OCI-LY7 (cell line): ENCODE results near the gene NELFCD. TPM values are rescaled to one million over a fixed set of nuclear protein-coding genes. Genes with fewer than 3 reads are reported as not detected.
"Not testable (repeated sequence)": the region's sequence is repeated elsewhere in the genome, so short reads cannot be mapped to it uniquely, and the experiment has no call there.

Experiments
- BruUV-seq: library from RNA; stranded (reverse); fragments of 400-500 nt; replicated peaks from 2 replicates; lab custom pipeline; 2021; lab: Mats Ljungman, UMichigan
- CTCF ChIA-PET: fragments of 300-600 bp; sonication (Branson Sonifier 250); formaldehyde crosslinking; loops from one replicate; lab custom pipeline; 2022; ENCODE audit warnings: antibody characterized with exemption; ENCODE audit not compliant: unreplicated experiment; lab: Charles Lee
- POLR2A ChIA-PET: fragments of 300-600 bp; sonication (Branson Sonifier 250); formaldehyde crosslinking; loops from one replicate; lab custom pipeline; 2022; ENCODE audit warnings: antibody characterized with exemption; lab: Charles Lee
- DNase-seq: peaks from one replicate; pipeline ENCODE4 v3.0.0-alpha.2; 2015; ENCODE audit warnings: low spot score
- H2AFZ ChIP-seq: fragments of 200-600 bp; sonication (generic), shearing (Covaris generic); 2 replicates; pipeline ENCODE4 v1.6.1; 2014; ENCODE audit warnings: mild to moderate bottlenecking, antibody characterized with exemption, low read length, moderate library complexity
- H3K27ac ChIP-seq: fragments of 200-600 bp; sonication (generic); 2 replicates; pipeline ENCODE4 v1.5.1; 2014; ENCODE audit warnings: mixed run types, low read depth, mild to moderate bottlenecking, moderate library complexity, low read length, inconsistent platforms; ENCODE audit not compliant: poor library complexity, severe bottlenecking
- H3K36me3 ChIP-seq: fragments of 200-600 bp; sonication (generic); 2 replicates; pipeline ENCODE4 v1.6.1; 2014; ENCODE audit warnings: mild to moderate bottlenecking, antibody characterized with exemption, low read length, moderate library complexity, mixed read lengths; ENCODE audit not compliant: insufficient read depth
- H3K4me1 ChIP-seq: fragments of 200-600 bp; sonication (generic); 2 replicates; pipeline ENCODE4 v1.5.1; 2014; ENCODE audit warnings: mild to moderate bottlenecking, low read length; ENCODE audit not compliant: insufficient read depth, poor library complexity, severe bottlenecking
- H3K4me2 ChIP-seq: fragments of 200-600 bp; sonication (generic); 2 replicates; pipeline ENCODE4 v1.6.1; 2014; ENCODE audit warnings: mild to moderate bottlenecking, low read length
- H3K4me3 ChIP-seq: fragments of 200-600 bp; sonication (generic); 2 replicates; pipeline ENCODE4 v1.5.1; 2014; ENCODE audit warnings: mild to moderate bottlenecking, low read depth, low read length; ENCODE audit not compliant: poor library complexity, severe bottlenecking
- H3K79me2 ChIP-seq: fragments of 200-600 bp; sonication (generic); 2 replicates; pipeline ENCODE4 v1.6.1; 2016; ENCODE audit warnings: low read depth, mild to moderate bottlenecking, low read length, moderate library complexity, mixed read lengths; ENCODE audit not compliant: insufficient read depth
- H3K9me2 ChIP-seq: fragments of 200-600 bp; sonication (generic); 2 replicates; pipeline ENCODE4 v1.6.1; 2016; ENCODE audit warnings: mild to moderate bottlenecking, low read length, mixed read lengths; ENCODE audit not compliant: insufficient read depth
- H3K9me3 ChIP-seq: fragments of 200-600 bp; sonication (generic); 2 replicates; pipeline ENCODE4 v1.6.1; 2014; ENCODE audit warnings: mild to moderate bottlenecking, mixed run types, low read length, mixed read lengths
- H4K20me1 ChIP-seq: fragments of 200-600 bp; sonication (generic); 2 replicates; pipeline ENCODE4 v1.6.1; 2014; ENCODE audit warnings: mild to moderate bottlenecking, antibody characterized with exemption, low read length, moderate library complexity, mixed read lengths; ENCODE audit not compliant: insufficient read depth
- EZH2phosphoT487 ChIP-seq: fragments of 200-600 bp; sonication (generic); IDR thresholded peaks from 2 replicates; pipeline ENCODE4 v1.6.1; 2018; ENCODE audit warnings: low read depth, borderline replicate concordance, mild to moderate bottlenecking, mixed run types, antibody characterized with exemption, low read length, moderate library complexity, mixed read lengths
- intact Hi-C: fragments of 100-400 bp; cut with micrococcal nuclease; formaldehyde crosslinking; loops from one replicate; pipeline ENCODE4 v1.10.0; 2022; ENCODE audit not compliant: unreplicated experiment
- total RNA-seq, 2 experiments: library from RNA; depleted of rRNA in 1 of 2; stranded (reverse); fragments of >200 nt in 1 of 2; shearing (Covaris generic) in 1 of 2; gene quantifications; 2 replicates each; pipeline ENCODE4 v1.2.3, GENCODE V29; 2014 to 2022
- TF ChIP-seq, protein P1 (sequence below): fragments of 200-600 bp; sonication (generic); conservative IDR thresholded peaks from 2 replicates; pipeline ENCODE4 v1.5.1; 2014; ENCODE audit warnings: mild to moderate bottlenecking, antibody characterized with exemption, low read length, moderate library complexity, mixed read lengths

Gene NELFCD
- total RNA-seq, 2 experiments from 2014 or later: 90.7 to 143 TPM

DNA sequence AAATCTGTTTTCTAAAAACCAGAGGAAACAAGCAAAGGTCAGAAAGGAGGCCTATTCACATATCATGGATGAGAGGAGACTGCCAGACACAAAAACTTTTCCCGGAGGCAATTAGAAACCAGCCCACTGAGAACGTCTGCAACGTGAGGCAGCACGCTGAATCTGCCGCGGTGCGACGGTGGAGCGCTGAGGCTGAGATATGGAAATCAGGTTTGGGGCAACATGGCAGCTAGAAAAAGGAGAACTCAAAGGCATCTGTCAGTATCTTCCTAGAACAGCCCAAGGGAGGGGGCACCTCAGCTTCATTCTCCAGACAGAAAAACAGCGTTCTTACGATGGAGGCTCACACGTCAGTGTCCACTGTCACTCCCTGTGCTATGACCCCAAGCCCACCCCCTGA, 56.3 kb downstream of the NELFCD start:
- Histone ChIP-seq H2AFZ (no peak overlapping the region), H3K4me1 (peaks cover 53% of the 10 kb centered on the region), H3K4me3 (no peak overlapping the region), H3K4me2 (no peak overlapping the region), H3K9me3 (no peaks in the 10 kb centered on the region), H3K36me3 (peaks cover 83% of the 10 kb centered on the region), H4K20me1 (peaks cover 31% of the 10 kb centered on the region; the same call in 1 of the 2 replicates), H3K79me2 (peaks cover 67% of the 10 kb centered on the region), H3K9me2 (no peaks in the 10 kb centered on the region), H3K27ac (no peak overlapping the region)
- ChIA-PET CTCF (no interaction called here), POLR2A (no interaction called here)
- TF ChIP-seq, protein P1, sequence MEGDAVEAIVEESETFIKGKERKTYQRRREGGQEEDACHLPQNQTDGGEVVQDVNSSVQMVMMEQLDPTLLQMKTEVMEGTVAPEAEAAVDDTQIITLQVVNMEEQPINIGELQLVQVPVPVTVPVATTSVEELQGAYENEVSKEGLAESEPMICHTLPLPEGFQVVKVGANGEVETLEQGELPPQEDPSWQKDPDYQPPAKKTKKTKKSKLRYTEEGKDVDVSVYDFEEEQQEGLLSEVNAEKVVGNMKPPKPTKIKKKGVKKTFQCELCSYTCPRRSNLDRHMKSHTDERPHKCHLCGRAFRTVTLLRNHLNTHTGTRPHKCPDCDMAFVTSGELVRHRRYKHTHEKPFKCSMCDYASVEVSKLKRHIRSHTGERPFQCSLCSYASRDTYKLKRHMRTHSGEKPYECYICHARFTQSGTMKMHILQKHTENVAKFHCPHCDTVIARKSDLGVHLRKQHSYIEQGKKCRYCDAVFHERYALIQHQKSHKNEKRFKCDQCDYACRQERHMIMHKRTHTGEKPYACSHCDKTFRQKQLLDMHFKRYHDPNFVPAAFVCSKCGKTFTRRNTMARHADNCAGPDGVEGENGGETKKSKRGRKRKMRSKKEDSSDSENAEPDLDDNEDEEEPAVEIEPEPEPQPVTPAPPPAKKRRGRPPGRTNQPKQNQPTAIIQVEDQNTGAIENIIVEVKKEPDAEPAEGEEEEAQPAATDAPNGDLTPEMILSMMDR: no peak
- TF ChIP-seq EZH2phosphoT487: no peak
- intact Hi-C loops: no loop called here
- no peak for DNase-seq
- no TSS peak for BruUV-seq

DNA sequence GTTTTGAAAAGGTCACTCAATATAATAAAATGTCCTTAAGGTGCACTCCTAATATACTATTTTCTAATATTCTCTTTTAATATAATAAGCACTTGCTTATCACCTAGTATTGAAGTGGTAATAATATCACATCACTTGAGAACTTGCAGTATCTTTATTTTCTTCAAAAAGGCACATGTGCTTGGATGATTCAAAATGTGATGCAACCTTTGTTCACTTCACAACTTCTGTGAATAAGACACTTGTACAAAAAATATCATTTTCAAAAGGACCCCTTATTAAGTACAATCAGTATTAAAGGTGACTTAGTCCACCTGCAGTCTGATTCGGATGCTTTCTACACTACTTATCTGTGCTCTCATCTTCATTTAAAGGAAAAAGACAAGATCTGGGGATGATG, 58.2 kb downstream of the NELFCD start:
- CTCF ChIA-PET: no interaction called here
- H2AFZ ChIP-seq: no peak overlapping the region
- H3K36me3 ChIP-seq: peaks cover 70% of the 10 kb centered on the region
- peaks cover 61% of the 10 kb centered on the region for H3K79me2 ChIP-seq
- BruUV-seq: no TSS peak
- H4K20me1 ChIP-seq: peaks cover 31% of the 10 kb centered on the region; the same call in 1 of the 2 replicates
- intact Hi-C loops: no loop called here
- H3K4me3 ChIP-seq: peak overlapping the region; percentile 86
- no peaks in the 10 kb centered on the region for H3K9me2 ChIP-seq
- peak overlapping the region; percentile 91 for H3K4me2 ChIP-seq
- TF ChIP-seq, protein P1: no peak
- TF ChIP-seq EZH2phosphoT487: no peak
- POLR2A ChIA-PET: no interaction called here
- H3K27ac ChIP-seq: no peak overlapping the region
- H3K9me3 ChIP-seq: no peaks in the 10 kb centered on the region
- no peak for DNase-seq
- H3K4me1 ChIP-seq: peaks cover 51% of the 10 kb centered on the region

DNA sequence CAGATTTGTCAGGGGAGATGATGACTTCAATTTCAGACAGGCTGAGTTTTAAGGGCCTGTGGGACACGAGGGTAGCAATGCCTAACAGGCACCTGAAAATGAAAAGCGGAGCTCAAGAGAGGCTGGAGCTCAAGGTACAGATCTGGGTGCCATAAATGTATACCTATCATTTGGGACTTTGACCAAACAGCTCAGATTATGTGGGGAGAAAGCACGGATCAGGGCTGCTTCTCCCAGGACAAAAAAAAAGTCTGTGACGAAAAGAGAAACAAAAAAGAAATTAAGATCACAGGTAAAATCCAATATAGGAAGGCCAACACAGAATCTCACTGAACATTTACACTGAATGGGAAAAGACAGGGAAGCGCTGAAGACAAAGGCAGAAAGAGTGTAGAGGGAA, 59.6 kb downstream of the NELFCD start:
- peaks cover 61% of the 10 kb centered on the region for H3K79me2 ChIP-seq
- H3K4me2 ChIP-seq: peak overlapping the region; percentile 91
- peaks cover 57% of the 10 kb centered on the region for H3K36me3 ChIP-seq
- no peak overlapping the region for H3K27ac ChIP-seq
- TSS peak; percentile 37 for BruUV-seq
- no peak for DNase-seq
- H4K20me1 ChIP-seq: peaks cover 31% of the 10 kb centered on the region; the same call in 1 of the 2 replicates
- CTCF ChIA-PET: no interaction called here
- no peaks in the 10 kb centered on the region for H3K9me2 ChIP-seq
- peaks cover 58% of the 10 kb centered on the region for H3K4me1 ChIP-seq
- peak overlapping the region; percentile 86 for H3K4me3 ChIP-seq
- H3K9me3 ChIP-seq: no peaks in the 10 kb centered on the region
- intact Hi-C loops: loop anchor here (5.0 to 10.0 kb wide), 3 partner anchors 58 to 386 kb away; partner anchors contain the start of genes NELFCD and STX16
- H2AFZ ChIP-seq: no peak overlapping the region
- TF ChIP-seq, protein P1: no peak
- TF ChIP-seq EZH2phosphoT487: no peak
- POLR2A ChIA-PET: interaction anchor here (1.9 kb wide), 1 partner anchor 9 kb away, joined by 11 read pairs; the partner anchor contains the start of gene ATP5F1E

DNA sequence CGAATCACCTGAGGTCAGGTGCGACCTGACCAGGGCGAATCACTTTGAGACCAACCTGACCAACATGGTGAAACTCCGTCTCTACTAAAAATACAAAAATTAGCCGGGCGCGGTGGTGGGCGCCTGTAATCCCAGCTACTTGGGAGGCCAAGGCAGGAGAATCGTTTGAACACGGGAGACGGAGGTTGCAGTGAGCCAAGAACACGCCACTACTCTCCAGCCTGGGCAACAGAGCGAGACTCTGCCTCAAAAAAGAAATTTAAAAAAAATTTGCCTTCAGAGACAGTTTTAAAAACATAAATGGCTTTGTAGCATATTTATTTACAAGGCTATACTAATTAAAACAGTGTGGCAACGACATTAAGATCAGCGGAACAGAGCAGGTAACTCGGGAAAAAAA, 60.4 kb downstream of the NELFCD start:
- H4K20me1 ChIP-seq: peaks cover 31% of the 10 kb centered on the region; the same call in 1 of the 2 replicates
- POLR2A ChIA-PET: interaction anchor here (0.5 to 1.9 kb wide), 3 partner anchors 8 to 1322 kb away, joined by 3 to 11 read pairs (median 4); partner anchors contain the start of gene ATP5F1E
- H3K9me2 ChIP-seq, H3K9me3 ChIP-seq, H2AFZ ChIP-seq, DNase-seq, BruUV-seq, H3K27ac ChIP-seq, CTCF ChIA-PET: not testable (repeated sequence)
- H3K4me2 ChIP-seq: peak overlapping the region; percentile 91
- H3K4me1 ChIP-seq: peaks cover 58% of the 10 kb centered on the region
- peaks cover 61% of the 10 kb centered on the region for H3K79me2 ChIP-seq
- peak overlapping the region; percentile 86 for H3K4me3 ChIP-seq
- H3K36me3 ChIP-seq: peaks cover 48% of the 10 kb centered on the region
- intact Hi-C loops: loop anchor here (5.0 to 10.0 kb wide), 3 partner anchors 59 to 387 kb away; partner anchors contain the start of genes NELFCD and STX16
